Psoas muscle (tissue), 8 donors: ENCODE results near the gene CLDN7. TPM values are rescaled to one million over a fixed set of nuclear protein-coding genes. Genes with fewer than 3 reads are reported as not detected.

Source experiments
- ATAC-seq, 4 donors: fragments of 200-7000 bp; cut with Tn5 transposase; one replicate each; pipeline ENCODE4 v1.9.1; 2020; ENCODE audit warnings: moderate library complexity in 3 of 4, mild to moderate bottlenecking in 2 of 4
- DNase-seq, 2 donors: peaks; one replicate each; pipeline ENCODE4 v3.0.0-alpha.2; 2020
- H3K27ac ChIP-seq: fragments of 200-600 bp; one replicate; pipeline ENCODE4 v1.8.0; 2022
- H3K27me3 ChIP-seq, 3 donors: fragments of 200-600 bp in 1 of 3; one replicate each; pipeline versions ENCODE4 v1.6.1 to v1.8.0; 2013 to 2022; ENCODE audit warnings: low read length in 2 of 3, mild to moderate bottlenecking in 2 of 3, moderate library complexity in 1 of 3; ENCODE audit not compliant: insufficient read depth in 3 of 3
- H3K36me3 ChIP-seq, 2 donors: fragments of 200-600 bp in 1 of 2; one replicate each; pipeline versions ENCODE4 v1.6.1 to v1.8.0; 2013 to 2022; ENCODE audit warnings: low read depth in 1 of 2, mild to moderate bottlenecking in 1 of 2, moderate library complexity in 1 of 2; ENCODE audit not compliant: insufficient read depth in 1 of 2
- H3K4me1 ChIP-seq: fragments of 200-600 bp; one replicate; pipeline ENCODE4 v1.8.0; 2022
- H3K4me3 ChIP-seq: fragments of 200-600 bp; one replicate; pipeline ENCODE4 v1.8.0; 2022; ENCODE audit warnings: mild to moderate bottlenecking
- H3K9me3 ChIP-seq: fragments of 200-600 bp; one replicate; pipeline ENCODE4 v1.8.0; 2022
- CTCF ChIP-seq: fragments of 200-600 bp; IDR thresholded peaks from one replicate; pipeline ENCODE4 v1.8.0; 2022; ENCODE audit warnings: antibody characterized with exemption
- WGBS, 3 donors: extraction: QIAGEN DNeasy Blood & Tissue Kit; methylation state at CpG; one replicate each; pipeline versions ENCODE4 v1.1.6 to v1.1.7; 2013; 5-methylcytosine and 5-hydroxymethylcytosine counted together
- intact Hi-C, 2 donors: fragments of 100-400 bp; cut with DNase I; formaldehyde crosslinking; loops; one replicate each; pipeline versions ENCODE4 v1.11.0 to v1.14.2; 2022
- polyA plus RNA-seq, 3 donors: library from polyadenylated mRNA; stranded (reverse); fragments of 200-250 nt; gene quantifications; one replicate each; pipeline ENCODE4 v1.2.3, GENCODE V29; 2013
- total RNA-seq, 4 donors: library from RNA; stranded (reverse); fragmentation: NEBNext Ultra II Directional in 2 of 4; extraction: Animal tissue kit (Norgen Biotek cat#: 25700) in 2 of 4; gene quantifications; one replicate each; pipeline versions ENCODE4 v1.2.1 to v1.2.4, GENCODE V29; 2021 to 2023
- donor health status: healthy with polysubstance abuse.
- donor health status: DM: no; HTN: no; CAD: no; lungs with moderate emphysema.
- donor health status: Bipolar disorder and iron deficiency.
- donor health status: healthy.
- donor health status: DM: yes; HTN: yes; CAD: no.
- donor health status: DM: no; HTN: no; CAD: no.
- donor health status: DM: no; HTN: no; CAD: no.
- donor health status: DM: yes; HTN: yes; CAD: no.

Gene CLDN7
- total and polyA plus RNA-seq, 7 donors: 0.48 to 1.1 (median 0.93) TPM; not detected in 1

- DNase-seq (no peak), ATAC-seq (no peak)
- intact Hi-C loops: loop anchor here in 1 of 2 donors (2.0 to 10.0 kb wide), 2 partner anchors 17 to 347 kb away; partner anchors contain the start of gene MPDU1
- Histone ChIP-seq H3K4me3 (peak overlapping the region; percentile 96), H3K27ac (peak overlapping the region; percentile 96), H3K27me3 (no peaks in the 10 kb centered on the region), H3K4me1 (peaks cover 41% of the 10 kb centered on the region), H3K9me3 (no peaks in the 10 kb centered on the region), H3K36me3 (peaks cover 7 to 34% of the 10 kb centered on the region in 2 donors)
- WGBS, 3 donors: 27 to 38% (median 33%) methylated on average over 6 of the region's 6 CpGs
- TF ChIP-seq CTCF: no peak
Observed at GRCh38 chr17:7237266-7237760, 25.0 kb downstream of the CLDN7 start.

GRCh38 chr17:7236808-7237207 is 25.5 kb downstream of the CLDN7 start:
- H3K27me3 ChIP-seq: no peaks in the 10 kb centered on the region
- H3K36me3 ChIP-seq: peaks cover 7 to 34% of the 10 kb centered on the region in 2 donors
- no peaks in the 10 kb centered on the region for H3K9me3 ChIP-seq
- H3K27ac ChIP-seq: peak overlapping the region; percentile 96
- peak overlapping the region; percentile 96 for H3K4me3 ChIP-seq
- DNase-seq (peak in 1 of 2 donors; percentile 10), ATAC-seq (no peak)
- no peak for TF ChIP-seq CTCF
- intact Hi-C loops: loop anchor here in 1 of 2 donors (2.0 to 10.0 kb wide), 2 partner anchors 16 to 348 kb away; partner anchors contain the start of gene MPDU1
- 78 to 86% (median 83%) methylated on average over 6 of the region's 6 CpGs for WGBS, 3 donors
- H3K4me1 ChIP-seq: peaks cover 46% of the 10 kb centered on the region

- peaks cover 41% of the 10 kb centered on the region for H3K4me1 ChIP-seq
- TF ChIP-seq CTCF: no peak
- intact Hi-C loops: loop anchor here in 1 of 2 donors (2.0 to 10.0 kb wide), 2 partner anchors 15 to 349 kb away; partner anchors contain the start of gene MPDU1
- no peaks in the 10 kb centered on the region for H3K9me3 ChIP-seq
- WGBS, 3 donors: 78 to 89% (median 83%) methylated on average over 22 of the region's 22 CpGs
- DNase-seq (peak in 1 of 2 donors; percentile 15), ATAC-seq (no peak)
- peaks cover 4 to 31% of the 10 kb centered on the region in 2 donors for H3K36me3 ChIP-seq
- H3K27ac ChIP-seq: peak overlapping the region; percentile 81
- no peaks in the 10 kb centered on the region for H3K27me3 ChIP-seq
- H3K4me3 ChIP-seq: peak overlapping the region; percentile 94
Observed at GRCh38 chr17:7235693-7236665, 26.3 kb downstream of the CLDN7 start.

GRCh38 chr17:7234083-7234951 is 28.0 kb downstream of the CLDN7 start, which contains the start of gene DVL2:
Gene DVL2 (minus strand): TSS chr17:7234517. CDS start chr17:7234262, 255 bp downstream.
- H3K27me3 ChIP-seq: no peaks in the 10 kb centered on the region
- no peaks in the 10 kb centered on the region for H3K9me3 ChIP-seq
- H3K4me3 ChIP-seq: peak within 1 kb of the TSS; percentile 94
- no peak for TF ChIP-seq CTCF
- peaks cover 29% of the 10 kb centered on the region for H3K4me1 ChIP-seq
- peak; percentile 93 to 98 for DNase-seq
- H3K27ac ChIP-seq: peak within 1 kb of the TSS; percentile 81
- peaks cover 0 to 34% of the 10 kb centered on the region in 2 donors for H3K36me3 ChIP-seq
- ATAC-seq: peak; percentile 67 to 79 (median 72)
- WGBS, 3 donors: 0% methylated on average over 58 to 72 of the region's 72 CpGs
- intact Hi-C loops: loop anchor here in 1 of 2 donors (10.0 kb wide), 1 partner anchor 350 kb away; the partner anchor contains the start of gene MPDU1
